NB4 (cell line): ENCODE data around the gene RNF150.

Experiments
- CTCF ChIP-seq: IDR thresholded peaks from one replicate; pipeline ENCODE4 v1.5.1; 2012; ENCODE audit warnings: low read depth, low read length
- MAX ChIP-seq: IDR thresholded peaks from 2 replicates; pipeline ENCODE4 v1.6.1; 2011; ENCODE audit warnings: low read depth, low read length
- MYC ChIP-seq: IDR thresholded peaks from 2 replicates; pipeline ENCODE4 v1.6.1; 2011; ENCODE audit warnings: low read depth, low read length
- POLR2A ChIP-seq: IDR thresholded peaks from 2 replicates; pipeline ENCODE4 v1.6.1; 2011; ENCODE audit warnings: mild to moderate bottlenecking; ENCODE audit not compliant: insufficient read length; ENCODE audit errors: extremely low read depth

GRCh38 chr4:140971077-140971792 lies 162.0 kb downstream of the RNF150 start:
- TF ChIP-seq CTCF (no peak), MAX (no peak), POLR2A (no peak), MYC (no peak)
